Muscle layer of colon (tissue), 2 donors: ENCODE measurements around the gene ARSG.
"Not testable (repeated sequence)": the region's sequence is repeated elsewhere in the genome, so short reads cannot be mapped to it uniquely, and the experiment has no call there.

Experiments used
- H3K27ac ChIP-seq: one replicate; pipeline ENCODE4 v1.7.0; 2013; ENCODE audit warnings: low read depth, mild to moderate bottlenecking, low read length, moderate library complexity
- H3K27me3 ChIP-seq, 2 donors: one replicate each; pipeline ENCODE4 v1.7.0; 2013; ENCODE audit warnings: low read length in 2 of 2, mild to moderate bottlenecking in 2 of 2; ENCODE audit not compliant: insufficient read depth in 2 of 2, control insufficient read depth in 1 of 2
- H3K36me3 ChIP-seq: one replicate; pipeline ENCODE4 v1.7.0; 2013; ENCODE audit warnings: mild to moderate bottlenecking, low read length; ENCODE audit not compliant: insufficient read depth
- H3K4me1 ChIP-seq: one replicate; pipeline ENCODE4 v1.7.0; 2013; ENCODE audit warnings: mild to moderate bottlenecking, low read length; ENCODE audit not compliant: insufficient read depth
- H3K4me3 ChIP-seq, 2 donors: one replicate each; pipeline ENCODE4 v1.7.0; 2013; ENCODE audit warnings: low read length in 2 of 2, low read depth in 1 of 2, mild to moderate bottlenecking in 1 of 2, moderate library complexity in 1 of 2
- H3K9ac ChIP-seq: one replicate; pipeline ENCODE4 v1.7.0; 2013; ENCODE audit warnings: low read length
- H3K9me3 ChIP-seq: one replicate; pipeline ENCODE4 v1.7.0; 2013; ENCODE audit warnings: mild to moderate bottlenecking, low read length
- donor health status: abdominal sarcoma.
- donor health status: Adenocarcinoma of cecum.

Gene ARSG

DNA sequence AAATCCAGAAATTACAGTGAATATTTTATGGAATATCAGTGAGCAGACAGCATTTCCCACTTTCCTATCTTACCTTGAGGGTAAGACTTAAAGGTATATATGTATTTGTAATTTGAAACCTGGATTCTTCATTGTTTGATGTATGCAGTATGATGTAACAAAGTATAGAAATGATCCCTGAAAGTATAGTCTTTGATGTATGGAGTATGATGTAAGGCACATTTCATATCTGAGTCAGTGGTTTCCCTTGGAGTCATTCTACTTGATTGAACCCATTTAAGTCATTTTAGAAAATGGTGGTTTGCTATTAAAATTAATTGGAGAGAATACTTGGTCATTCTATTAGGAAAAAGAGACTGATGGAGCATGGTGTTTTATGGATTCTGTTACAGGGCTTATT lies 33.4 kb upstream of the ARSG start:
- Histone ChIP-seq H3K4me1 (no peaks in the 10 kb centered on the region), H3K9me3 (no peaks in the 10 kb centered on the region), H3K9ac (no peak overlapping the region), H3K36me3 (peaks cover 26% of the 10 kb centered on the region), H3K27ac (no peak overlapping the region), H3K4me3 (no peak overlapping the region), H3K27me3 (no peaks in the 10 kb centered on the region)

GRCh38 chr17:68258890-68259647 lies 32.2 kb upstream of the ARSG start:
- peak overlapping the region in 1 of 2 donors; percentile 14 for H3K4me3 ChIP-seq
- H3K27me3 ChIP-seq, H3K27ac ChIP-seq, H3K4me1 ChIP-seq, H3K9me3 ChIP-seq, H3K9ac ChIP-seq: not testable (repeated sequence)
- H3K36me3 ChIP-seq, result peaks cover 20% of the 10 kb centered on the region

- H3K27ac ChIP-seq, H3K4me1 ChIP-seq, H3K9ac ChIP-seq, H3K9me3 ChIP-seq, H3K27me3 ChIP-seq: not testable (repeated sequence)
- Histone ChIP-seq H3K4me3 (peak overlapping the region in 1 of 2 donors; percentile 14), H3K36me3 (peaks cover 14% of the 10 kb centered on the region)
Observed at GRCh38 chr17:68259648-68259951, 31.7 kb upstream of the ARSG start.

- H3K9ac ChIP-seq, result no peak overlapping the region
- H3K9me3 ChIP-seq, result no peaks in the 10 kb centered on the region
- no peaks in the 10 kb centered on the region for H3K27me3 ChIP-seq
- no peak overlapping the region for H3K4me3 ChIP-seq
- H3K27ac ChIP-seq, result no peak overlapping the region
- H3K4me1 ChIP-seq, result peaks cover 3% of the 10 kb centered on the region
- peaks cover 8% of the 10 kb centered on the region for H3K36me3 ChIP-seq
Observed at GRCh38 chr17:68260051-68260762, 31.1 kb upstream of the ARSG start.

- not testable (repeated sequence) for H3K27ac ChIP-seq, H3K4me1 ChIP-seq, H3K9ac ChIP-seq, H3K36me3 ChIP-seq, H3K4me3 ChIP-seq, H3K9me3 ChIP-seq, H3K27me3 ChIP-seq
Observed at GRCh38 chr17:68262467-68262866, 28.8 kb upstream of the ARSG start.

- H3K27ac ChIP-seq, H3K36me3 ChIP-seq, H3K9ac ChIP-seq: not testable (repeated sequence)
Observed at GRCh38 chr17:68263101-68263681, 28.1 kb upstream of the ARSG start.

DNA sequence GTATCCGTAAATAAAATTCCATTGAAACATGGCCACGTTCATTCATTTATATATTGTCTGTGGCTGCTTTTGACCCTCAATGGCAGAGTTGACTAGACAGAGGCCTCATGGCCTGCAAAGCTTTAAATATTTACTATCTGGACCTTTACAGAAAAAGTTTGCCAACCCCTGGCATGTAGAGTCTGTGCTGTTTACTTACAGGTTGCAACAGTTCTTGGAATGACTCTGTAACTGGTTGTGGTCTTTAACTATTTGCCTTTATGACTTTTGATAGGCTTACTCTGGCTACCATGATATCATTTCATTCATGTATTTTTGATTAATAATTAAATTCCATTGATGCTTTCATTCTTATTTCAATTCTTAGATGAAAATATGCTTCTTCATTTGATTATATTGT lies 25.5 kb upstream of the ARSG start:
- H3K27ac ChIP-seq, H3K9ac ChIP-seq, H3K36me3 ChIP-seq, H3K4me1 ChIP-seq, H3K9me3 ChIP-seq, H3K27me3 ChIP-seq, H3K4me3 ChIP-seq: not testable (repeated sequence)

More at GRCh38 chr17:68263101-68263681, 28.1 kb upstream of the ARSG start:
- H3K4me3 ChIP-seq, H3K27me3 ChIP-seq, H3K4me1 ChIP-seq, H3K9me3 ChIP-seq: not testable (repeated sequence)

GRCh38 chr17:68273722-68274121 lies 17.6 kb upstream of the ARSG start:
- Histone ChIP-seq H3K4me1 (no peaks in the 10 kb centered on the region), H3K9ac (no peak overlapping the region), H3K9me3 (peaks cover 6% of the 10 kb centered on the region), H3K27me3 (no peaks in the 10 kb centered on the region), H3K36me3 (no peaks in the 10 kb centered on the region), H3K4me3 (no peak overlapping the region), H3K27ac (no peak overlapping the region)

- H3K9me3 ChIP-seq, H3K4me1 ChIP-seq, H3K27ac ChIP-seq, H3K9ac ChIP-seq, H3K27me3 ChIP-seq, H3K36me3 ChIP-seq, H3K4me3 ChIP-seq: not testable (repeated sequence)
Observed at GRCh38 chr17:68276339-68276738, 15.0 kb upstream of the ARSG start.

DNA sequence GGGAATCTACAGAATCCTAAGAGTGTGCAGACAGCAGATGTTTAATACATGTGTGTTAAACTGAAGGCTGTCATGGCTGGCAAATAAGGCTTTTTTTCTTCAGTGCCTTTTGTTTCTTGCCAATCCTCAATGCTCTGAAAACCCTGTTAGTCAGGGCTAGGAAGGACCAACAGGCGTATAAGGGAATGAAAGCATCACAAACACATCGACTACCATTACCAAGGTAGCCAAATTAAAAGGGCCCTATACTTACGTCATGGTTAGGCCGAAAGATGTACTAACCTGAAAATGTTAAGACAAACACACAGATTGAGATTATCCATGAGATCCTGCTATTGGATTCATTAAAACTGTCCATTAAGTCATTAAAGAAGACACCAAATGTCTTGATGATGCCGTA lies 13.5 kb upstream of the ARSG start:
- Histone ChIP-seq H3K9ac (no peak overlapping the region), H3K4me3 (no peak overlapping the region), H3K27me3 (no peaks in the 10 kb centered on the region), H3K9me3 (peaks cover 6% of the 10 kb centered on the region), H3K27ac (no peak overlapping the region), H3K4me1 (no peaks in the 10 kb centered on the region), H3K36me3 (no peaks in the 10 kb centered on the region)

GRCh38 chr17:68281965-68282364 lies 9.3 kb upstream of the ARSG start:
- H3K36me3 ChIP-seq, H3K27ac ChIP-seq, H3K4me1 ChIP-seq, H3K4me3 ChIP-seq, H3K9me3 ChIP-seq, H3K27me3 ChIP-seq, H3K9ac ChIP-seq: not testable (repeated sequence)

- no peaks in the 10 kb centered on the region for H3K9me3 ChIP-seq
- no peak overlapping the region for H3K27ac ChIP-seq
- H3K27me3 ChIP-seq, result peaks cover 11 to 24% of the 10 kb centered on the region in 2 donors
- no peak overlapping the region for H3K9ac ChIP-seq
- peaks cover 13% of the 10 kb centered on the region for H3K4me1 ChIP-seq
- no peak overlapping the region for H3K4me3 ChIP-seq
- H3K36me3 ChIP-seq, result no peaks in the 10 kb centered on the region
Observed at GRCh38 chr17:68288375-68288774, 2.9 kb upstream of the ARSG start.
